ENCODE results near the gene ANKLE1. TPM values are rescaled to one million over a fixed set of nuclear protein-coding genes. Genes with fewer than 3 reads are reported as not detected.

The ANKLE1 gene
- total and polyA plus RNA-seq, 4 experiments from 2014 or later, result 0.41 to 5.1 (median 1.8) TPM

- Mint-ChIP-seq H3K4me3 (peak overlapping the region; percentile 95 to 99 (median 97)), H3K27ac (peak overlapping the region; percentile 78 to 97 (median 97)), H3K4me1 (peaks cover 23 to 59% (median 40%) of the 10 kb centered on the region in 4 donors), H3K36me3 (peaks cover 3 to 14% of the 10 kb centered on the region in 2 donors), H3K27me3 (no peaks in the 10 kb centered on the region), H3K9me3 (no peaks in the 10 kb centered on the region)
- POLR2A ChIA-PET (ENCODE audit: partially characterized antibody), result interaction anchor here (0.8 to 3.7 kb wide), 10 partner anchors 12 to 235 kb away, joined by 3 to 54 read pairs (median 7); partner anchors contain the start of genes ANO8, BABAM1, HAUS8 and MVB12A
- peak in 1 of 5 donors; percentile 44 for DNase-seq
- Histone ChIP-seq H3K27ac (ENCODE audit: low read depth, low read length) (peak overlapping the region; percentile 82), H3K27me3 (ENCODE audit: insufficient read depth, low read length) (no peaks in the 10 kb centered on the region), H3K36me3 (ENCODE audit: insufficient read depth, low read length) (peaks cover 22% of the 10 kb centered on the region), H3K9me3 (ENCODE audit: control insufficient read depth in 1 of 2, low read length in 2 of 2) (no peaks in the 10 kb centered on the region), H3K4me3 (ENCODE audit: low read length in 2 of 2) (peak overlapping the region; percentile 81 to 82), H3K4me1 (ENCODE audit: insufficient read depth, low read length) (peaks cover 45% of the 10 kb centered on the region)
- intact Hi-C loops (cut with micrococcal nuclease), result loop anchor here (1.0 to 5.0 kb wide), 4 partner anchors 27 to 97 kb away; partner anchors contain the start of genes BABAM1, BST2, GTPBP3 and OCEL1
- CTCF ChIA-PET (ENCODE audit: partially characterized antibody), result interaction anchor here (1.5 to 2.0 kb wide), 2 partner anchors 50 to 156 kb away, joined by 4 to 5 read pairs; no protein-coding TSS in a partner anchor
Measured at GRCh38 chr19:17309965-17310461, 28.3 kb downstream of the ANKLE1 start.

- H3K27ac ChIP-seq (ENCODE audit: low read depth, low read length), result no peak overlapping the region
- Mint-ChIP-seq H3K27me3 (no peaks in the 10 kb centered on the region), H3K27ac (peak overlapping the region in 5 of 7 donors; percentile 27 to 90 (median 64)), H3K9me3 (no peaks in the 10 kb centered on the region), H3K4me3 (peak overlapping the region in 6 of 8 donors; percentile 40 to 95 (median 64)), H3K4me1 (peaks cover 20 to 51% (median 31%) of the 10 kb centered on the region in 4 donors), H3K36me3 (peaks cover 11 to 21% of the 10 kb centered on the region in 2 donors)
- peaks cover 33% of the 10 kb centered on the region for H3K4me1 ChIP-seq (ENCODE audit: insufficient read depth, low read length)
- H3K4me3 ChIP-seq (ENCODE audit: low read length in 2 of 2), result no peak overlapping the region
- intact Hi-C loops (cut with micrococcal nuclease), result no loop called here
- ChIA-PET POLR2A (ENCODE audit: partially characterized antibody) (interaction anchor here (1.2 kb wide), 1 partner anchor 12 kb away, joined by 3 read pairs; no protein-coding TSS in a partner anchor), CTCF (ENCODE audit: partially characterized antibody) (interaction anchor here (0.6 to 1.2 kb wide), 2 partner anchors 12 to 74 kb away, joined by 3 to 4 read pairs; no protein-coding TSS in a partner anchor)
- peak in 1 of 5 donors; percentile 18 for DNase-seq
- H3K9me3 ChIP-seq (ENCODE audit: control insufficient read depth in 1 of 2, low read length in 2 of 2), result no peaks in the 10 kb centered on the region
- H3K27me3 ChIP-seq (ENCODE audit: insufficient read depth, low read length), result no peaks in the 10 kb centered on the region
- H3K36me3 ChIP-seq (ENCODE audit: insufficient read depth, low read length), result peaks cover 29% of the 10 kb centered on the region
Measured at GRCh38 chr19:17311455-17312188, 29.9 kb downstream of the ANKLE1 start.

- ChIA-PET POLR2A (ENCODE audit: partially characterized antibody) (interaction anchor here (1.1 to 1.5 kb wide), 3 partner anchors 12 to 15 kb away, joined by 3 to 5 read pairs (median 3); no protein-coding TSS in a partner anchor), CTCF (ENCODE audit: partially characterized antibody) (interaction anchor here (1.2 kb wide), 1 partner anchor 74 kb away, joined by 4 read pairs; no protein-coding TSS in a partner anchor)
- Histone ChIP-seq H3K27ac (ENCODE audit: low read depth, low read length) (no peak overlapping the region), H3K4me1 (ENCODE audit: insufficient read depth, low read length) (peaks cover 30% of the 10 kb centered on the region), H3K36me3 (ENCODE audit: insufficient read depth, low read length) (peaks cover 29% of the 10 kb centered on the region), H3K4me3 (ENCODE audit: low read length in 2 of 2) (no peak overlapping the region), H3K27me3 (ENCODE audit: insufficient read depth, low read length) (no peaks in the 10 kb centered on the region), H3K9me3 (ENCODE audit: control insufficient read depth in 1 of 2, low read length in 2 of 2) (no peaks in the 10 kb centered on the region)
- Mint-ChIP-seq H3K36me3 (peaks cover 11 to 24% of the 10 kb centered on the region in 2 donors), H3K27ac (no peak overlapping the region), H3K9me3 (no peaks in the 10 kb centered on the region), H3K4me1 (peaks cover 20 to 46% (median 30%) of the 10 kb centered on the region in 4 donors), H3K27me3 (no peaks in the 10 kb centered on the region), H3K4me3 (no peak overlapping the region)
- intact Hi-C loops (cut with micrococcal nuclease), result no loop called here
- peak in 1 of 5 donors; percentile 30 for DNase-seq
Measured at GRCh38 chr19:17312189-17313113, 30.8 kb downstream of the ANKLE1 start.

GRCh38 chr19:17314007-17314593 is 32.4 kb downstream of the ANKLE1 start:
- Mint-ChIP-seq H3K27ac (peak overlapping the region in 1 of 7 donors; percentile 8), H3K9me3 (no peaks in the 10 kb centered on the region), H3K27me3 (no peaks in the 10 kb centered on the region), H3K36me3 (peaks cover 11 to 24% of the 10 kb centered on the region in 2 donors), H3K4me1 (peaks cover 15 to 36% (median 22%) of the 10 kb centered on the region in 4 donors), H3K4me3 (no peak overlapping the region)
- Histone ChIP-seq H3K9me3 (ENCODE audit: control insufficient read depth in 1 of 2, low read length in 2 of 2) (no peaks in the 10 kb centered on the region), H3K27ac (ENCODE audit: low read depth, low read length) (no peak overlapping the region), H3K27me3 (ENCODE audit: insufficient read depth, low read length) (no peaks in the 10 kb centered on the region), H3K4me1 (ENCODE audit: insufficient read depth, low read length) (peaks cover 24% of the 10 kb centered on the region), H3K4me3 (ENCODE audit: low read length in 2 of 2) (no peak overlapping the region), H3K36me3 (ENCODE audit: insufficient read depth, low read length) (peaks cover 29% of the 10 kb centered on the region)
- CTCF ChIA-PET (ENCODE audit: partially characterized antibody), result no interaction called here
- POLR2A ChIA-PET (ENCODE audit: partially characterized antibody), result no interaction called here
- DNase-seq, result peak in 1 of 5 donors; percentile 30
- intact Hi-C loops (cut with micrococcal nuclease), result no loop called here

GRCh38 chr19:17318966-17319365 is 37.3 kb downstream of the ANKLE1 start:
- H3K36me3 ChIP-seq (ENCODE audit: insufficient read depth, low read length), result peaks cover 33% of the 10 kb centered on the region
- peaks cover 17 to 31% of the 10 kb centered on the region in 2 donors for H3K36me3 Mint-ChIP-seq
- no peaks in the 10 kb centered on the region for H3K27me3 Mint-ChIP-seq
- no peak overlapping the region for H3K4me3 ChIP-seq (ENCODE audit: low read length in 2 of 2)
- DNase-seq, result no peak
- H3K4me1 Mint-ChIP-seq, result peaks cover 0 to 17% (median 4%) of the 10 kb centered on the region in 4 donors
- H3K4me3 Mint-ChIP-seq, result no peak overlapping the region
- ChIA-PET CTCF (ENCODE audit: partially characterized antibody) (no interaction called here), POLR2A (ENCODE audit: partially characterized antibody) (interaction anchor here (0.8 kb wide), 1 partner anchor 10 kb away, joined by 3 read pairs; no protein-coding TSS in a partner anchor)
- H3K27ac Mint-ChIP-seq, result no peak overlapping the region
- no peaks in the 10 kb centered on the region for H3K9me3 Mint-ChIP-seq
- H3K27ac ChIP-seq (ENCODE audit: low read depth, low read length), result no peak overlapping the region
- intact Hi-C loops (cut with micrococcal nuclease), result no loop called here
- no peaks in the 10 kb centered on the region for H3K9me3 ChIP-seq (ENCODE audit: control insufficient read depth in 1 of 2, low read length in 2 of 2)
- peaks cover 3% of the 10 kb centered on the region for H3K4me1 ChIP-seq (ENCODE audit: insufficient read depth, low read length)
- H3K27me3 ChIP-seq (ENCODE audit: insufficient read depth, low read length), result no peaks in the 10 kb centered on the region

GRCh38 chr19:17319473-17320238 is 38.0 kb downstream of the ANKLE1 start:
- ChIA-PET POLR2A (ENCODE audit: partially characterized antibody) (no interaction called here), CTCF (ENCODE audit: partially characterized antibody) (no interaction called here)
- Histone ChIP-seq H3K27ac (ENCODE audit: low read depth, low read length) (no peak overlapping the region), H3K9me3 (ENCODE audit: control insufficient read depth in 1 of 2, low read length in 2 of 2) (no peaks in the 10 kb centered on the region), H3K27me3 (ENCODE audit: insufficient read depth, low read length) (no peaks in the 10 kb centered on the region), H3K36me3 (ENCODE audit: insufficient read depth, low read length) (peaks cover 26% of the 10 kb centered on the region), H3K4me3 (ENCODE audit: low read length in 2 of 2) (no peak overlapping the region), H3K4me1 (ENCODE audit: insufficient read depth, low read length) (peaks cover 3% of the 10 kb centered on the region)
- Mint-ChIP-seq H3K27me3 (no peaks in the 10 kb centered on the region), H3K27ac (no peak overlapping the region), H3K4me1 (peaks cover 0 to 17% (median 4%) of the 10 kb centered on the region in 4 donors), H3K36me3 (peaks cover 17 to 30% of the 10 kb centered on the region in 2 donors), H3K9me3 (no peaks in the 10 kb centered on the region), H3K4me3 (no peak overlapping the region)
- no peak for DNase-seq
- intact Hi-C loops (cut with micrococcal nuclease), result no loop called here
